Body of pancreas (tissue), 4 donors: ENCODE measurements around the gene TMEM39A. TPM values are rescaled to one million over a fixed set of nuclear protein-coding genes. Genes with fewer than 3 reads are reported as not detected.

Experiments
- ATAC-seq: fragments of 150-250 bp; one replicate; pipeline ENCODE4 v1.9.1; 2016
- DNase-seq, 4 donors: peaks; one replicate each; pipeline ENCODE4 v3.0.0-alpha.2; 2019
- H3K27ac ChIP-seq, 4 donors: fragments of 200-600 bp; sonication (generic); 1 replicate in 3 of 4; 2 replicates in 1 of 4; pipeline versions ENCODE4 v1.5.1 to v1.6.1; 2016 to 2019; ENCODE audit warnings: mild to moderate bottlenecking in 1 of 4, mixed read lengths in 1 of 4, moderate library complexity in 1 of 4
- H3K27me3 ChIP-seq, 2 donors: fragments of 200-600 bp; sonication (generic); one replicate each; pipeline ENCODE4 v1.6.0; 2016; ENCODE audit warnings: mild to moderate bottlenecking in 1 of 2
- H3K36me3 ChIP-seq, 2 donors: fragments of 200-600 bp; sonication (generic); replicated peaks in 1 of 2; 2 replicates each; pipeline ENCODE4 v1.5.1; 2016; ENCODE audit warnings: low read depth in 2 of 2; ENCODE audit not compliant: insufficient read depth in 1 of 2
- H3K4me1 ChIP-seq: fragments of 200-600 bp; sonication (generic); one replicate; pipeline ENCODE4 v1.6.0; 2016
- H3K4me3 ChIP-seq, 2 donors: fragments of 200-600 bp; sonication (generic); 1 replicate in 1 of 2; 2 replicates in 1 of 2; pipeline ENCODE4 v1.5.1; 2016 to 2019
- H3K9me3 ChIP-seq, 3 donors: fragments of 200-600 bp; sonication (generic); 1 replicate in 2 of 3; 2 replicates in 1 of 3; pipeline ENCODE4 v1.5.1; 2016
- CTCF ChIP-seq, 7 experiments: fragments of 450-650 bp in 4 of 7; fragments of 200-600 bp in 3 of 7; sonication (generic) in 3 of 7; IDR thresholded peaks; one replicate each; pipeline ENCODE4 v1.5.1; 2016 to 2019; ENCODE audit warnings: antibody characterized with exemption in 7 of 7
- POLR2A ChIP-seq, 3 donors: fragments of 450-650 bp; IDR thresholded peaks; one replicate each; pipeline ENCODE4 v1.6.1; 2016; ENCODE audit warnings: antibody characterized with exemption in 3 of 3, mild to moderate bottlenecking in 2 of 3
- WGBS, 2 donors: methylation state at CpG; one replicate each; pipeline ENCODE4 v1.1.5; 2017; 5-methylcytosine and 5-hydroxymethylcytosine counted together
- intact Hi-C: fragments of 100-400 bp; cut with DNase I; formaldehyde crosslinking; loops from one replicate; pipeline ENCODE4 v1.15.1; 2023
- total RNA-seq, 2 donors: library from RNA; depleted of rRNA; stranded (reverse); fragments of >200 nt; gene quantifications; one replicate each; pipeline ENCODE4 v1.1.0, GENCODE V29; 2016

The TMEM39A gene
- total RNA-seq, 2 donors from 2014 or later = 50.1 to 85.4 TPM

- Histone ChIP-seq H3K4me3 (no peak overlapping the region), H3K4me1 (no peaks in the 10 kb centered on the region), H3K36me3 (peaks cover 23 to 30% of the 10 kb centered on the region in 2 donors), H3K27me3 (no peaks in the 10 kb centered on the region), H3K9me3 (peaks cover 0 to 28% (median 0%) of the 10 kb centered on the region in 3 donors), H3K27ac (no peak overlapping the region)
- ATAC-seq = no peak
- TF ChIP-seq CTCF (IDR thresholded peaks at IDR 0.05) = no peak
- no peak for TF ChIP-seq POLR2A (IDR thresholded peaks at IDR 0.05)
- 93 to 96% methylated on average over 1 of the region's 1 CpG for WGBS, 2 donors
- DNase-seq = no peak
- intact Hi-C loops = no loop called here
Observed at GRCh38 chr3:119428538-119428937, 34.9 kb downstream of the TMEM39A start.

GRCh38 chr3:119427669-119428068, 35.7 kb downstream of the TMEM39A start:
- Histone ChIP-seq H3K4me3 (no peak overlapping the region), H3K27ac (no peak overlapping the region), H3K4me1 (no peaks in the 10 kb centered on the region), H3K36me3 (peaks cover 23 to 28% of the 10 kb centered on the region in 2 donors), H3K9me3 (peaks cover 0 to 28% (median 0%) of the 10 kb centered on the region in 3 donors), H3K27me3 (no peaks in the 10 kb centered on the region)
- TF ChIP-seq POLR2A (IDR thresholded peaks at IDR 0.05) (no peak), CTCF (IDR thresholded peaks at IDR 0.05) (no peak)
- intact Hi-C loops = no loop called here
- DNase-seq = no peak
- 96 to 100% methylated on average over 1 of the region's 1 CpG for WGBS, 2 donors
- ATAC-seq = no peak

- H3K4me1 ChIP-seq = no peaks in the 10 kb centered on the region
- intact Hi-C loops = no loop called here
- 48 to 51% methylated on average over 2 of the region's 2 CpGs for WGBS, 2 donors
- no peaks in the 10 kb centered on the region for H3K9me3 ChIP-seq
- no peak overlapping the region for H3K27ac ChIP-seq
- TF ChIP-seq POLR2A (IDR thresholded peaks at IDR 0.05) = no peak
- TF ChIP-seq CTCF (IDR thresholded peaks at IDR 0.05) = peak in 1 of 7 experiments; percentile 11
- DNase-seq (no peak), ATAC-seq (no peak)
- H3K36me3 ChIP-seq = no peaks in the 10 kb centered on the region
- no peak overlapping the region for H3K4me3 ChIP-seq
- H3K27me3 ChIP-seq = no peaks in the 10 kb centered on the region
Observed at GRCh38 chr3:119420196-119420595, 43.2 kb downstream of the TMEM39A start.

GRCh38 chr3:119418641-119419040, 44.8 kb downstream of the TMEM39A start:
- Histone ChIP-seq H3K4me1 (no peaks in the 10 kb centered on the region), H3K27ac (no peak overlapping the region), H3K36me3 (no peaks in the 10 kb centered on the region), H3K27me3 (no peaks in the 10 kb centered on the region), H3K4me3 (no peak overlapping the region), H3K9me3 (no peaks in the 10 kb centered on the region)
- ATAC-seq (no peak), DNase-seq (no peak)
- TF ChIP-seq CTCF (IDR thresholded peaks at IDR 0.05) = no peak
- TF ChIP-seq POLR2A (IDR thresholded peaks at IDR 0.05) = no peak
- intact Hi-C loops = no loop called here

- H3K4me3 ChIP-seq = no peak overlapping the region
- no peak for DNase-seq
- no peaks in the 10 kb centered on the region for H3K36me3 ChIP-seq
- H3K9me3 ChIP-seq = no peaks in the 10 kb centered on the region
- intact Hi-C loops = no loop called here
- no peak for ATAC-seq
- no peak overlapping the region for H3K27ac ChIP-seq
- WGBS, 2 donors = 72 to 76% methylated on average over 8 of the region's 8 CpGs
- no peaks in the 10 kb centered on the region for H3K27me3 ChIP-seq
- H3K4me1 ChIP-seq = no peaks in the 10 kb centered on the region
- no peak for TF ChIP-seq POLR2A (IDR thresholded peaks at IDR 0.05)
- no peak for TF ChIP-seq CTCF (IDR thresholded peaks at IDR 0.05)
Observed at GRCh38 chr3:119417771-119418512, 45.5 kb downstream of the TMEM39A start.
